Neural cell (in vitro differentiated cells): ENCODE results near the gene LEF1.

Source experiments
- POLR2AphosphoS5 ChIP-seq: IDR thresholded peaks from 2 replicates; pipeline ENCODE4 v1.6.1; 2012
- RAD21 ChIP-seq: fragments of 450-650 bp; conservative IDR thresholded peaks from 2 replicates; pipeline ENCODE4 v1.6.1; 2014; ENCODE audit warnings: antibody characterized with exemption, mild to moderate bottlenecking, moderate library complexity
- TAF1 ChIP-seq: IDR thresholded peaks from 2 replicates; pipeline ENCODE4 v1.6.1; 2012; ENCODE audit warnings: low read depth
- TF ChIP-seq, protein P1 (sequence below): IDR thresholded peaks from 2 replicates; pipeline ENCODE4 v1.6.1; 2012; ENCODE audit warnings: borderline replicate concordance
- TF ChIP-seq, protein P2 (sequence below): fragments of 450-650 bp; IDR thresholded peaks from 2 replicates; pipeline ENCODE4 v1.5.1; 2014; ENCODE audit warnings: antibody characterized with exemption, mild to moderate bottlenecking, moderate library complexity; ENCODE audit not compliant: poor library complexity, severe bottlenecking

DNA sequence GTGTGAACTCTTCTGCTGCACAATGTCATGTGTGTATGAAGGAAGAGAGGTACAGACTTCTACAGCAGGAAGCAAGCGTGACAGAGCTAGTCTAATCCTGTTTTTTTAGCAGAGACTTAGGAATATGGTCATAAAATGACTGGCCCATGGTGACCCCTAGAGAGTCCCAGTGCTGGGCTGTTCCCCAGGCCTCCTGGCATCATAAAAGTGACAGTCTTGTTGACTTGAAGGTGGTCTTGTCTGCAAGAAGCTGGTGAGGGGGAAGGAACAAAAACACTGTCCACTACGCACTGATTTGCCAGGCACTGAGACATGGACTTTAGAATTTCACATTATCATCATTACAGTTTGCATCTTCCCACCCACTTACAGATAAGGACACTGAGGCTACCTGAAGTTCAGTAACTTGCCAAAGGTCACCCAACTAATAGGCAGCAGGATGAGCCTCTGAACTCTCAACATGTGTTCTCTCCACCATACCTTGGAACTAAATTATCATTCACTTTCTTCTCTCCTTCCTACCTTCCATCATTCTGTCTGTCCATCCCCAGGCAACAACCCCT is 116.1 kb downstream of the LEF1 start:
- TF ChIP-seq, protein P1, sequence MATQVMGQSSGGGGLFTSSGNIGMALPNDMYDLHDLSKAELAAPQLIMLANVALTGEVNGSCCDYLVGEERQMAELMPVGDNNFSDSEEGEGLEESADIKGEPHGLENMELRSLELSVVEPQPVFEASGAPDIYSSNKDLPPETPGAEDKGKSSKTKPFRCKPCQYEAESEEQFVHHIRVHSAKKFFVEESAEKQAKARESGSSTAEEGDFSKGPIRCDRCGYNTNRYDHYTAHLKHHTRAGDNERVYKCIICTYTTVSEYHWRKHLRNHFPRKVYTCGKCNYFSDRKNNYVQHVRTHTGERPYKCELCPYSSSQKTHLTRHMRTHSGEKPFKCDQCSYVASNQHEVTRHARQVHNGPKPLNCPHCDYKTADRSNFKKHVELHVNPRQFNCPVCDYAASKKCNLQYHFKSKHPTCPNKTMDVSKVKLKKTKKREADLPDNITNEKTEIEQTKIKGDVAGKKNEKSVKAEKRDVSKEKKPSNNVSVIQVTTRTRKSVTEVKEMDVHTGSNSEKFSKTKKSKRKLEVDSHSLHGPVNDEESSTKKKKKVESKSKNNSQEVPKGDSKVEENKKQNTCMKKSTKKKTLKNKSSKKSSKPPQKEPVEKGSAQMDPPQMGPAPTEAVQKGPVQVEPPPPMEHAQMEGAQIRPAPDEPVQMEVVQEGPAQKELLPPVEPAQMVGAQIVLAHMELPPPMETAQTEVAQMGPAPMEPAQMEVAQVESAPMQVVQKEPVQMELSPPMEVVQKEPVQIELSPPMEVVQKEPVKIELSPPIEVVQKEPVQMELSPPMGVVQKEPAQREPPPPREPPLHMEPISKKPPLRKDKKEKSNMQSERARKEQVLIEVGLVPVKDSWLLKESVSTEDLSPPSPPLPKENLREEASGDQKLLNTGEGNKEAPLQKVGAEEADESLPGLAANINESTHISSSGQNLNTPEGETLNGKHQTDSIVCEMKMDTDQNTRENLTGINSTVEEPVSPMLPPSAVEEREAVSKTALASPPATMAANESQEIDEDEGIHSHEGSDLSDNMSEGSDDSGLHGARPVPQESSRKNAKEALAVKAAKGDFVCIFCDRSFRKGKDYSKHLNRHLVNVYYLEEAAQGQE: no peak
- TF ChIP-seq RAD21: no peak
- TF ChIP-seq, protein P2, sequence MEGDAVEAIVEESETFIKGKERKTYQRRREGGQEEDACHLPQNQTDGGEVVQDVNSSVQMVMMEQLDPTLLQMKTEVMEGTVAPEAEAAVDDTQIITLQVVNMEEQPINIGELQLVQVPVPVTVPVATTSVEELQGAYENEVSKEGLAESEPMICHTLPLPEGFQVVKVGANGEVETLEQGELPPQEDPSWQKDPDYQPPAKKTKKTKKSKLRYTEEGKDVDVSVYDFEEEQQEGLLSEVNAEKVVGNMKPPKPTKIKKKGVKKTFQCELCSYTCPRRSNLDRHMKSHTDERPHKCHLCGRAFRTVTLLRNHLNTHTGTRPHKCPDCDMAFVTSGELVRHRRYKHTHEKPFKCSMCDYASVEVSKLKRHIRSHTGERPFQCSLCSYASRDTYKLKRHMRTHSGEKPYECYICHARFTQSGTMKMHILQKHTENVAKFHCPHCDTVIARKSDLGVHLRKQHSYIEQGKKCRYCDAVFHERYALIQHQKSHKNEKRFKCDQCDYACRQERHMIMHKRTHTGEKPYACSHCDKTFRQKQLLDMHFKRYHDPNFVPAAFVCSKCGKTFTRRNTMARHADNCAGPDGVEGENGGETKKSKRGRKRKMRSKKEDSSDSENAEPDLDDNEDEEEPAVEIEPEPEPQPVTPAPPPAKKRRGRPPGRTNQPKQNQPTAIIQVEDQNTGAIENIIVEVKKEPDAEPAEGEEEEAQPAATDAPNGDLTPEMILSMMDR: no peak
- TF ChIP-seq POLR2AphosphoS5: no peak
- TF ChIP-seq TAF1: no peak
